ENCODE measurements around the gene CHCHD6. TPM values are rescaled to one million over a fixed set of nuclear protein-coding genes. Genes with fewer than 3 reads are reported as not detected.

The CHCHD6 gene
- total RNA-seq, 3 donors from 2014 or later, result 5.9 to 9.8 (median 6.5) TPM

DNA sequence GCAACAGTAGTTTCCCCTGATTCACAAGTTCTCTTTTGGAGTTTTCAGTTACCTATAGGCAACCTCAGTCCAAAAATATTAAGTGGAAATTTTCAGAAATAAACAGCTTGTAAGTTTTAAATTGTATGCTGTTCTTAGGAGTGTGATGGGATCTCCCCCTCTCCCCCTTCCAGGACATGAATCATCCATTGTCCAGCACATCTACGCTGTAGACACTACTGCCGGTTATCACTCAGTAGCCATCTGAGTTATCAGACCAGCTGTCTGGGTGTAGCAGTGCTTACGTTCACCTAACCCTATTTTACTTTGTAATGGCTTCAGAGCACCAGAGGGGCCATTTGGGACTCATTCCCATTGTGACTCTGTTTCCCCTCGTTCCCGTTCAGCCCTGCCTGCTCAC lies 182.2 kb downstream of the CHCHD6 start:
- intact Hi-C loops (cut with DNase I, micrococcal nuclease), result no loop called here
- Histone ChIP-seq H3K4me1 (ENCODE audit: low read depth) (no peaks in the 10 kb centered on the region), H3K9me3 (no peaks in the 10 kb centered on the region), H3K36me3 (ENCODE audit: low read depth) (no peaks in the 10 kb centered on the region), H3K4me3 (no peak overlapping the region)
- ATAC-seq, result no peak
- TF ChIP-seq, protein P1, sequence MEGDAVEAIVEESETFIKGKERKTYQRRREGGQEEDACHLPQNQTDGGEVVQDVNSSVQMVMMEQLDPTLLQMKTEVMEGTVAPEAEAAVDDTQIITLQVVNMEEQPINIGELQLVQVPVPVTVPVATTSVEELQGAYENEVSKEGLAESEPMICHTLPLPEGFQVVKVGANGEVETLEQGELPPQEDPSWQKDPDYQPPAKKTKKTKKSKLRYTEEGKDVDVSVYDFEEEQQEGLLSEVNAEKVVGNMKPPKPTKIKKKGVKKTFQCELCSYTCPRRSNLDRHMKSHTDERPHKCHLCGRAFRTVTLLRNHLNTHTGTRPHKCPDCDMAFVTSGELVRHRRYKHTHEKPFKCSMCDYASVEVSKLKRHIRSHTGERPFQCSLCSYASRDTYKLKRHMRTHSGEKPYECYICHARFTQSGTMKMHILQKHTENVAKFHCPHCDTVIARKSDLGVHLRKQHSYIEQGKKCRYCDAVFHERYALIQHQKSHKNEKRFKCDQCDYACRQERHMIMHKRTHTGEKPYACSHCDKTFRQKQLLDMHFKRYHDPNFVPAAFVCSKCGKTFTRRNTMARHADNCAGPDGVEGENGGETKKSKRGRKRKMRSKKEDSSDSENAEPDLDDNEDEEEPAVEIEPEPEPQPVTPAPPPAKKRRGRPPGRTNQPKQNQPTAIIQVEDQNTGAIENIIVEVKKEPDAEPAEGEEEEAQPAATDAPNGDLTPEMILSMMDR (IDR thresholded peaks at IDR 0.05), result no peak
- no peak for DNase-seq

DNA sequence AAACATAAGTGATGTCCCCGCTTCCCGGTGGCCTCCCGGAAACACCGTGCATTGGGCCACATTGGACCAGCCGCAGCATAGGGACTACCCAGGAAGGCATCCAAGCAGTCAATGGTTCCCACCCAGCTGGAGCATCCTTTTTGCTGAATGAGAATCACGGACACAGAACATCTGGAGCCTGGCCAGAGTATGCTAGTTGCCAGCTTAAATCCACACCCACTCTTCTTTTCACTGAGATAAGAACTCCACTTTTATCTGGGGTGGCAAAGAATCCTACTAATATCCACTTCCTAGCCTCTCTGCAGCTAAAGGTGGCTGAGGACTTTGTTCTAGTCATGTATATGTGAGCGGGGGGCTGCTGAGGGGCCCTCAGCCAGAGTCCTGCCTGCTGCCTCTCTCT lies 183.6 kb downstream of the CHCHD6 start:
- Histone ChIP-seq H3K4me3 (no peak overlapping the region), H3K4me1 (ENCODE audit: low read depth) (no peaks in the 10 kb centered on the region), H3K9me3 (no peaks in the 10 kb centered on the region), H3K36me3 (ENCODE audit: low read depth) (no peaks in the 10 kb centered on the region)
- ATAC-seq (no peak), DNase-seq (no peak)
- intact Hi-C loops (cut with DNase I, micrococcal nuclease), result no loop called here
- TF ChIP-seq, protein P1 (IDR thresholded peaks at IDR 0.05), result no peak

DNA sequence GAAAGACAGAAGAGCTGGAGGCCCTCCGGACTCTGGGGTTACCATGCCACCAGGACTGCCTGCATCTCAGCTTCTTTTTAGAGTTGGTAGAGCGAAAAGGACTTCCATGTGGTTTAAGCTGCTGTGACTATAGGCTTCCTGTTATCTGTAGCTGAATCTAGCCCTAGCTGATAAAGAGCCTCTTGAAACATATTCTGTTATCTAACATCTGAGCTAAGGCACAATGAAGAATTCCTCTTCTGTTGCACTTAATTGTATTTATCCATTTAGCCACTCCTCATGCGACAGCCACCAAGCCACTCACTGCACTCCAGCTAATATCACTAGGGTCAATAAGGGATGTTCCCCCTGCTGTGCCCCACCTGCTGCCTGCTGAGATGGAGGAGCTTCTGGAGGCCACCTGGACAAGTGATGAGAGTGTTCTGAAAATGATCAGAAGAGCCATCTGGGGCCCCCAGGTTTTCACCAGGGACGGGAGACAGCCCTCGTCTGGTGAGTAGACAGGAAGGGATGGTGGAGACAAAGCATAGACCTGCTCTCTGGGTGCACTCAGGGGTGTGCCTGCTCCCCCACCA lies 184.2 kb downstream of the CHCHD6 start:
- intact Hi-C loops (cut with DNase I, micrococcal nuclease), result no loop called here
- no peak overlapping the region for H3K4me3 ChIP-seq
- no peak for ATAC-seq
- no peak for DNase-seq
- no peaks in the 10 kb centered on the region for H3K4me1 ChIP-seq (ENCODE audit: low read depth)
- TF ChIP-seq, protein P1 (IDR thresholded peaks at IDR 0.05), result no peak
- H3K9me3 ChIP-seq, result no peaks in the 10 kb centered on the region
- no peaks in the 10 kb centered on the region for H3K36me3 ChIP-seq (ENCODE audit: low read depth)

DNA sequence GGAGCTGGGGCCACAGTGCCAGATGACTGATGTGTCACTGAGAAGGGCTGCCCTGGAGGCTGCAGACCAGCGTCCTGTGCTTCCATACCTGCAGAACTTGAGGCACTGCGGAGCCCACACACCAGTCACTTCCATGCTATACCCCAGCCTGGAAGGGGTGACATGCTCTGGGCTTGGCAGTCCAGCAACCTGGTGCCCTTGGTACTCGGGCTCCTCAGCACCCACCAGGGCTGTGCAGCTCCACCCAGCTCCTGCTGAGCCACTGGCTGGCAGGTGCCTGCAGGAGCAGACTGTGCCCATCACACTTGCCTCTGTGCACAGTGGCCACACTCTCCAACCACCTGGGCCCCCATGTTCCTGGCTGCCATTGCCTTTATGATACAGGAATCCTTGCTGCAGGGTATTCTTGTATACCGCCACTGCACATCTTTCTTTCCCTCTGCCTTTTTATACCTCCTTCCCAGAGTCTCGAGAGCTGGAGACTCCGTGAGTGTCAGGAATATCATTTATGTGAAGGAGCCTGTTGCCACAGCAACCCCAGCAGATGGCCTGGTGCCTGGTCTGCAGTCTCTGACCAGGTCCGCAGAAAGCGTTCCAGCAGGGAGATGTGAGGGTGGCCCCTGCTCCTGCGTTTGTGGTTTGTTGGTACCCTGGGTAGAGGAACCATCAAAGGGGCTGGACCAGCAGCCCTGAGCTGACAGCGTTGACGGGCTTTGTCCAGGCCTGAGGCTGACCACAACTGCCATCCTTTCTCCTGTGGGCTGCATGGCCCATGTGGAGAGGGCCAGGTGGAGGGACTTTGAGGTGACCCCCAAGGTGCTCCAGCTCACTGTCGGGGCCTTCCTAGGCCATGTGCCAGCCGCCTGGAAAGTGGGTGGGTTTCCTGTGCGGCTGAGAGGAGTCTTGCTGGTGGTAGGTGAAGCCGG lies 185.5 kb downstream of the CHCHD6 start:
- no peaks in the 10 kb centered on the region for H3K4me1 ChIP-seq (ENCODE audit: low read depth)
- intact Hi-C loops (cut with DNase I, micrococcal nuclease), result no loop called here
- DNase-seq (no peak), ATAC-seq (no peak)
- TF ChIP-seq, protein P1 (IDR thresholded peaks at IDR 0.05), result no peak
- H3K36me3 ChIP-seq (ENCODE audit: low read depth), result no peaks in the 10 kb centered on the region
- no peaks in the 10 kb centered on the region for H3K9me3 ChIP-seq
- no peak overlapping the region for H3K4me3 ChIP-seq

DNA sequence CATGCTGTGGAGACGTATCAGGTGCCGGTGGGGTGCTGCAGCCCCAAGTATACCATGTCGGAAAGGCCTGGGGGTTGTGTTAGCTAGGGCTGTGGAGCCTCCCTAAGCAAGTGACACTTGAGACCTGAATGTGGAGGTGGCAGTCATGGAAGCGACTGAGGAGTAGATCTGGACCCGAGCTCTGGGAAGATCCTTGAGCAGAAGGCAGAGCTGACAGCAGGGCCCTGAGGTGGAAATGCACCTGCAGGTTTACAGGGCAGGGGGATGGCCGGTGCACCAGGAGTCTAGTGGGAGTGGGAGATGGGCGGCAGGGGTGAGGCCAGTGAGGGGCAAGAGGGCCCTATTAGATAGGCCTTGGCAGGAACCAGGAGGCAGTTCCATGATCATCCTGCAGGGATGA lies 187.1 kb downstream of the CHCHD6 start:
- ATAC-seq (no peak), DNase-seq (no peak)
- Histone ChIP-seq H3K4me3 (no peak overlapping the region), H3K9me3 (no peaks in the 10 kb centered on the region), H3K4me1 (ENCODE audit: low read depth) (no peaks in the 10 kb centered on the region), H3K36me3 (ENCODE audit: low read depth) (no peaks in the 10 kb centered on the region)
- TF ChIP-seq, protein P1 (IDR thresholded peaks at IDR 0.05), result no peak
- intact Hi-C loops (cut with DNase I, micrococcal nuclease), result no loop called here
